ENCODE measurements around the gene TIMP1.
A peak's percentile ranks its signal among the peaks of the same experiment; 100 is the strongest.

The TIMP1 gene

DNA sequence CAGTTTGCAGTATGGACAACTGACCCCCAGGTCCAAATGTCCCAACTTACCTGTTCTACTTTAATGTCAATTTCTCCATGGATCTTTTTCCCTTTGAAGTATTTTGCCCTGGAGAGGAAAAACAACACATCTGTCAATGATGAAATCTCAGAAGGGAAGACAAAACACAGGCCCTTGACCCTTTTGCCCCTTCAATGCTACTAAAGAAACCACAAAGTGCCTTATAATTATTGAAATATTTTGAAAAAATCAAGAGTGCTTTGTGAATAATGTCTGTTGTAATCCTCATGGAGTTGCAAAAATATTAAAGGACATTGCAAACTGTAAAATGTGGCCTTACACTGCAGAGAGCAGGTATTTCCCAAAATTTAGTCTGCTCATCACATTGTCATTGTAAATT is 24.9 kb downstream of the TIMP1 start:
- Histone ChIP-seq H3K4me1 (ENCODE audit: control insufficient read depth, insufficient read depth, low read length) (no peaks in the 10 kb centered on the region), H3K9me3 (ENCODE audit: control insufficient read depth in 2 of 2, low read length in 2 of 2) (no peaks in the 10 kb centered on the region), H3K4me3 (ENCODE audit: low read length in 2 of 2) (no peak overlapping the region), H3K9ac (ENCODE audit: low read length in 2 of 2) (no peak overlapping the region), H3K27ac (ENCODE audit: low read length) (no peak overlapping the region), H3K27me3 (ENCODE audit: control insufficient read depth in 1 of 2, insufficient read depth in 2 of 2, low read length in 2 of 2) (peaks cover 0 to 7% of the 10 kb centered on the region in 2 donors), H3K36me3 (ENCODE audit: control insufficient read depth in 2 of 2, insufficient read depth in 2 of 2, low read length in 2 of 2) (no peaks in the 10 kb centered on the region)

GRCh38 chrX:47608130-47608810 is 26.0 kb downstream of the TIMP1 start:
- H3K9ac ChIP-seq (ENCODE audit: low read length in 2 of 2) = no peak overlapping the region
- no peaks in the 10 kb centered on the region for H3K36me3 ChIP-seq (ENCODE audit: control insufficient read depth in 2 of 2, insufficient read depth in 2 of 2, low read length in 2 of 2)
- H3K27me3 ChIP-seq (ENCODE audit: control insufficient read depth in 1 of 2, insufficient read depth in 2 of 2, low read length in 2 of 2) = peaks cover 0 to 7% of the 10 kb centered on the region in 2 donors
- no peaks in the 10 kb centered on the region for H3K4me1 ChIP-seq (ENCODE audit: control insufficient read depth, insufficient read depth, low read length)
- no peak overlapping the region for H3K4me3 ChIP-seq (ENCODE audit: low read length in 2 of 2)
- H3K27ac ChIP-seq (ENCODE audit: low read length) = no peak overlapping the region
- H3K9me3 ChIP-seq (ENCODE audit: control insufficient read depth in 2 of 2, low read length in 2 of 2) = no peaks in the 10 kb centered on the region

GRCh38 chrX:47610511-47610910 is 28.3 kb downstream of the TIMP1 start:
- H3K9me3 ChIP-seq (ENCODE audit: control insufficient read depth in 2 of 2, low read length in 2 of 2) = no peaks in the 10 kb centered on the region

DNA sequence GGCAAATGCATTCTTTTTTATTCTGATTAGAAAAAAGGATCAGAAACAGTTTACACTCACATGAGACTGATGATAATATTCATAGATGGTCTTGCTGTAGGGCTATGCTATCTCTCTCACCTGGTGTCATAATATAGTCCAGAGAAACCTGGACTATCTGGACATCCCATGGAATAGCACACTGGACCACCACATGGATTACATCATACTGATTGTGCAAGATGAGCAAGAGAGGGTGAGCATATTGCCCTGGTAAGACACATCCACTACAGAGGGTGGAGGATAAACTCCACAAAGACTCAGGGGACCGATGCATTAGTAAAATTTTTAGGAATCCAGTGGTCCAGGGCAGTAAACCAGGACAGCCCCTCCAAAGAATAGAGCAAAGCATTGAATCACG is 29.3 kb downstream of the TIMP1 start:
- Histone ChIP-seq H3K4me3 (ENCODE audit: low read length in 2 of 2) (no peak overlapping the region), H3K27me3 (ENCODE audit: control insufficient read depth in 1 of 2, insufficient read depth in 2 of 2, low read length in 2 of 2) (peaks cover 0 to 14% of the 10 kb centered on the region in 2 donors), H3K36me3 (ENCODE audit: control insufficient read depth in 2 of 2, insufficient read depth in 2 of 2, low read length in 2 of 2) (no peaks in the 10 kb centered on the region), H3K27ac (ENCODE audit: low read length) (no peak overlapping the region), H3K4me1 (ENCODE audit: control insufficient read depth, insufficient read depth, low read length) (no peaks in the 10 kb centered on the region), H3K9me3 (ENCODE audit: control insufficient read depth in 2 of 2, low read length in 2 of 2) (peaks cover 0 to 3% of the 10 kb centered on the region in 2 donors), H3K9ac (ENCODE audit: low read length in 2 of 2) (no peak overlapping the region)

More at GRCh38 chrX:47610511-47610910, 28.3 kb downstream of the TIMP1 start:
- Histone ChIP-seq H3K4me3 (ENCODE audit: low read length in 2 of 2) (no peak overlapping the region), H3K4me1 (ENCODE audit: control insufficient read depth, insufficient read depth, low read length) (no peaks in the 10 kb centered on the region), H3K27me3 (ENCODE audit: control insufficient read depth in 1 of 2, insufficient read depth in 2 of 2, low read length in 2 of 2) (peaks cover 0 to 12% of the 10 kb centered on the region in 2 donors), H3K36me3 (ENCODE audit: control insufficient read depth in 2 of 2, insufficient read depth in 2 of 2, low read length in 2 of 2) (no peaks in the 10 kb centered on the region), H3K9ac (ENCODE audit: low read length in 2 of 2) (no peak overlapping the region), H3K27ac (ENCODE audit: low read length) (no peak overlapping the region)

GRCh38 chrX:47611926-47612325 is 29.7 kb downstream of the TIMP1 start:
- H3K27ac ChIP-seq (ENCODE audit: low read length) = no peak overlapping the region
- H3K9ac ChIP-seq (ENCODE audit: low read length in 2 of 2) = no peak overlapping the region
- no peaks in the 10 kb centered on the region for H3K36me3 ChIP-seq (ENCODE audit: control insufficient read depth in 2 of 2, insufficient read depth in 2 of 2, low read length in 2 of 2)
- no peaks in the 10 kb centered on the region for H3K4me1 ChIP-seq (ENCODE audit: control insufficient read depth, insufficient read depth, low read length)
- H3K4me3 ChIP-seq (ENCODE audit: low read length in 2 of 2) = no peak overlapping the region
- peaks cover 0 to 14% of the 10 kb centered on the region in 2 donors for H3K27me3 ChIP-seq (ENCODE audit: control insufficient read depth in 1 of 2, insufficient read depth in 2 of 2, low read length in 2 of 2)
- peaks cover 0 to 3% of the 10 kb centered on the region in 2 donors for H3K9me3 ChIP-seq (ENCODE audit: control insufficient read depth in 2 of 2, low read length in 2 of 2)

GRCh38 chrX:47612418-47612817 is 30.2 kb downstream of the TIMP1 start:
- Histone ChIP-seq H3K27ac (ENCODE audit: low read length) (no peak overlapping the region), H3K4me1 (ENCODE audit: control insufficient read depth, insufficient read depth, low read length) (no peaks in the 10 kb centered on the region), H3K9me3 (ENCODE audit: control insufficient read depth in 2 of 2, low read length in 2 of 2) (peaks cover 0 to 3% of the 10 kb centered on the region in 2 donors), H3K4me3 (ENCODE audit: low read length in 2 of 2) (no peak overlapping the region), H3K27me3 (ENCODE audit: control insufficient read depth in 1 of 2, insufficient read depth in 2 of 2, low read length in 2 of 2) (peaks cover 0 to 14% of the 10 kb centered on the region in 2 donors), H3K9ac (ENCODE audit: low read length in 2 of 2) (no peak overlapping the region), H3K36me3 (ENCODE audit: control insufficient read depth in 2 of 2, insufficient read depth in 2 of 2, low read length in 2 of 2) (no peaks in the 10 kb centered on the region)

GRCh38 chrX:47613082-47613481 is 30.8 kb downstream of the TIMP1 start:
- no peaks in the 10 kb centered on the region for H3K4me1 ChIP-seq (ENCODE audit: control insufficient read depth, insufficient read depth, low read length)
- H3K27ac ChIP-seq (ENCODE audit: low read length) = no peak overlapping the region
- no peak overlapping the region for H3K9ac ChIP-seq (ENCODE audit: low read length in 2 of 2)
- H3K27me3 ChIP-seq (ENCODE audit: control insufficient read depth in 1 of 2, insufficient read depth in 2 of 2, low read length in 2 of 2) = peaks cover 0 to 14% of the 10 kb centered on the region in 2 donors
- H3K9me3 ChIP-seq (ENCODE audit: control insufficient read depth in 2 of 2, low read length in 2 of 2) = peaks cover 0 to 3% of the 10 kb centered on the region in 2 donors
- no peak overlapping the region for H3K4me3 ChIP-seq (ENCODE audit: low read length in 2 of 2)
- H3K36me3 ChIP-seq (ENCODE audit: control insufficient read depth in 2 of 2, insufficient read depth in 2 of 2, low read length in 2 of 2) = no peaks in the 10 kb centered on the region

- H3K36me3 ChIP-seq (ENCODE audit: control insufficient read depth in 2 of 2, insufficient read depth in 2 of 2, low read length in 2 of 2) = no peaks in the 10 kb centered on the region
- peaks cover 2% of the 10 kb centered on the region for H3K4me1 ChIP-seq (ENCODE audit: control insufficient read depth, insufficient read depth, low read length)
- H3K9me3 ChIP-seq (ENCODE audit: control insufficient read depth in 2 of 2, low read length in 2 of 2) = peaks cover 0 to 3% of the 10 kb centered on the region in 2 donors
- peaks cover 3 to 11% of the 10 kb centered on the region in 2 donors for H3K27me3 ChIP-seq (ENCODE audit: control insufficient read depth in 1 of 2, insufficient read depth in 2 of 2, low read length in 2 of 2)
- H3K9ac ChIP-seq (ENCODE audit: low read length in 2 of 2) = no peak overlapping the region
- no peak overlapping the region for H3K27ac ChIP-seq (ENCODE audit: low read length)
- no peak overlapping the region for H3K4me3 ChIP-seq (ENCODE audit: low read length in 2 of 2)
These were observed 32.4 kb downstream of the TIMP1 start for GRCh38 chrX:47614618-47615017.

GRCh38 chrX:47618923-47619485 is 36.8 kb downstream of the TIMP1 start:
- H3K9ac ChIP-seq (ENCODE audit: low read length in 2 of 2) = no peak overlapping the region
- peaks cover 0 to 5% of the 10 kb centered on the region in 2 donors for H3K9me3 ChIP-seq (ENCODE audit: control insufficient read depth in 2 of 2, low read length in 2 of 2)
- peaks cover 11 to 24% of the 10 kb centered on the region in 2 donors for H3K27me3 ChIP-seq (ENCODE audit: control insufficient read depth in 1 of 2, insufficient read depth in 2 of 2, low read length in 2 of 2)
- H3K36me3 ChIP-seq (ENCODE audit: control insufficient read depth in 2 of 2, insufficient read depth in 2 of 2, low read length in 2 of 2) = no peaks in the 10 kb centered on the region
- H3K4me3 ChIP-seq (ENCODE audit: low read length in 2 of 2) = no peak overlapping the region
- peaks cover 5% of the 10 kb centered on the region for H3K4me1 ChIP-seq (ENCODE audit: control insufficient read depth, insufficient read depth, low read length)
- no peak overlapping the region for H3K27ac ChIP-seq (ENCODE audit: low read length)

DNA sequence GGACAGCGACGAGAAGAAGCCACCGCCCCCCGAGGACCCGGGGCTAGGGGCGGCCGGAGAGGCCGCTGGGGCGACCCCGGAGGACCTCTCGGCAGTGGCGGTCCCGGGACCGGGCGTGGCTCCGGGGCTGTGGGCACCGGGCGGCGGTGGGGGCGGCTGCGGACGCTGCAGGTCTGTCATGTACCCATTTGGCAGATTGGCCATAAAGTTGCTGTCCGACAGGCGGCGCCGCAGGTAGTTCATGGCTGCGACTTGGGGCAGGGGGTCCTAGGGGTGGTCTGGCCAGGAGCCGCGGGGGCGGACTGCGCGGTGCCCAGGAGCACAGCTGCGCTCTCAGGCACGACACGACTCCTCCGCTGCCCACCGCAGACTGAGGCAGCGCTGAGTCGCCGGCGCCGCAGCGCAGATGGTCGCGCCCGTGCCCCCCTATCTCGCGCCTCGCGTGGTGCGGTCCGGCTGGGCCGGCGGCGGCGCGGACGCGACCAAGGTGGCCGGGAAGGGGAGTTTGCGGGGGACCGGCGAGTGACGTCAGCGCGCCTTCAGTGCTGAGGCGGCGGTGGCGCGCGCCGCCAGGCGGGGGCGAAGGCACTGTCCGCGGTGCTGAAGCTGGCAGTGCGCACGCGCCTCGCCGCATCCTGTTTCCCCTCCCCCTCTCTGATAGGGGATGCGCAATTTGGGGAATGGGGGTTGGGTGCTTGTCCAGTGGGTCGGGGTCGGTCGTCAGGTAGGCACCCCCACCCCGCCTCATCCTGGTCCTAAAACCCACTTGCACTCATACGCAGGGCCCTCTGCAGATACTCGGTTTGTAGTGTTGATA is 37.5 kb downstream of the TIMP1 start, which contains the start of gene SYN1:
Gene SYN1 (minus strand): TSS at position 372 of the 817 bp plus-strand sequence. CDS start 129 bp downstream, at position 243.
- peak within 1 kb of the TSS in 1 of 2 donors; percentile 58 for H3K4me3 ChIP-seq (ENCODE audit: low read length in 2 of 2)
- no peak within 1 kb of the TSS for H3K9ac ChIP-seq (ENCODE audit: low read length in 2 of 2)
- H3K27me3 ChIP-seq (ENCODE audit: control insufficient read depth in 1 of 2, insufficient read depth in 2 of 2, low read length in 2 of 2) = peaks cover 11 to 21% of the 10 kb centered on the region in 2 donors
- H3K9me3 ChIP-seq (ENCODE audit: control insufficient read depth in 2 of 2, low read length in 2 of 2) = peaks cover 0 to 5% of the 10 kb centered on the region in 2 donors
- H3K27ac ChIP-seq (ENCODE audit: low read length) = no peak within 1 kb of the TSS
- no peaks in the 10 kb centered on the region for H3K36me3 ChIP-seq (ENCODE audit: control insufficient read depth in 2 of 2, insufficient read depth in 2 of 2, low read length in 2 of 2)
- peaks cover 5% of the 10 kb centered on the region for H3K4me1 ChIP-seq (ENCODE audit: control insufficient read depth, insufficient read depth, low read length)

Measured in stomach smooth muscle (tissue), 2 donors.